Measurements from ENCODE around the gene UTS2R.
"Not testable (repeated sequence)": the region's sequence is repeated elsewhere in the genome, so short reads cannot be mapped to it uniquely, and the experiment has no call there.

The UTS2R gene

GRCh38 chr17:82334622-82335394 lies 36.8 kb upstream of the UTS2R start:
- no peak for DNase-seq

DNA sequence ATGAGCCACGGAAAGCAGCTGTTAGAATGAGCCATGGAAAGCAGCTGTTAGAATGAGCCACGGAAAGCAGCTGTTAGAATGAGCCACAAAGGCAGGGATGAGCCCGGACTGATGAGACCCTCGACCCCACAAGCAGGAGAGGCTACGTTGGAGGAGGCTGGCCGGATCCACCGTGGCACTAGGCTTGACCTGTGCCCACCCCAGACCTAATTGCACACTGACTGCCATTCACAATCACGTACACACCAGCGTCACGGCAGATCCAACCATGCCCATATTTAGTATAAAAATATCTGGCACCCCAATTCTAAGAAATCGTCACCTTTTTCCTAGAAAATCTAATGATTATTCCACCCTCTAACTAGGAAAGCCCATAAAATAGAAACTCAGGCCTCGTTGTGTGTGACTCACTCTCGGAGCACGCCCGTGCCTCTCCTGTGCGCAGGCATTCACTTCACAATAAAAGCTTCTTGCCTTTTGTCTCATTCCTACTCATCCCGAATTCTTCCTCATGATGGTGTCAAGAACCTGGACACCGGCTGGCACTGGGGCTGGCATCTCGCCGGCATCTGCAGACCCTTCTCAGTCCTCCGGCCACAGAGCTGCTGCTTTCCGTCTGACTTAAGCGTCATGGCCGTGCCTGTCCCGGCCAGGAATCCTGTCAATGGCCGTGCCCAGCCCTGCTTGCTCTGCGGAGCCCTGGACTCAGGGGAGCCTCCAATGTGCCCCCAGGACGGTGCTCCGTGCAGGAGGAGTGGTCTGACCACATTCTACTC lies 32.5 kb upstream of the UTS2R start:
- DNase-seq: no peak

- no peak for DNase-seq
Observed at GRCh38 chr17:82339634-82340580, 31.7 kb upstream of the UTS2R start.

- DNase-seq: no peak
Observed at GRCh38 chr17:82342361-82343079, 29.0 kb upstream of the UTS2R start.

DNA sequence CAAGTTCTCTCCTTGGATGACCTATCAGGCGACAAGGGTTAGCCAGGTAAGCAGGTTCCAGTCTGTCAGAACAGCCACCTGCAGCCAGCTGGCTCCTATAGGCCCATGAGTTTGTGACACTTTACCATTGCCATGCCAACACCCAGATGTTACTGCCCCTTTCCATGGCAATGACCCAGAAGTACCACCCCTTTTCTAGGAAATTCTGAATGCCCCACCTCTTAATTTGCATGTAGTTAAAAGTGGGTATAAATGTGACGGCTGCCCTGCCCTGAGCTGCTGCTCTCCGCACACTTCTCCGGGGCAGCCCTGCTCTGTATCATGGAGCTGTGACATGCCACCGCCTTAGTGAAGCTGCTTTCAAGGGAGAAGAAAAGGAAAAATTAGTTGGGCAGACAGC lies 28.0 kb upstream of the UTS2R start:
- DNase-seq: no peak

- no peak for DNase-seq
Observed at GRCh38 chr17:82344175-82344907, 27.2 kb upstream of the UTS2R start.

- no peak for DNase-seq
Observed at GRCh38 chr17:82345151-82345976, 26.2 kb upstream of the UTS2R start.

DNA sequence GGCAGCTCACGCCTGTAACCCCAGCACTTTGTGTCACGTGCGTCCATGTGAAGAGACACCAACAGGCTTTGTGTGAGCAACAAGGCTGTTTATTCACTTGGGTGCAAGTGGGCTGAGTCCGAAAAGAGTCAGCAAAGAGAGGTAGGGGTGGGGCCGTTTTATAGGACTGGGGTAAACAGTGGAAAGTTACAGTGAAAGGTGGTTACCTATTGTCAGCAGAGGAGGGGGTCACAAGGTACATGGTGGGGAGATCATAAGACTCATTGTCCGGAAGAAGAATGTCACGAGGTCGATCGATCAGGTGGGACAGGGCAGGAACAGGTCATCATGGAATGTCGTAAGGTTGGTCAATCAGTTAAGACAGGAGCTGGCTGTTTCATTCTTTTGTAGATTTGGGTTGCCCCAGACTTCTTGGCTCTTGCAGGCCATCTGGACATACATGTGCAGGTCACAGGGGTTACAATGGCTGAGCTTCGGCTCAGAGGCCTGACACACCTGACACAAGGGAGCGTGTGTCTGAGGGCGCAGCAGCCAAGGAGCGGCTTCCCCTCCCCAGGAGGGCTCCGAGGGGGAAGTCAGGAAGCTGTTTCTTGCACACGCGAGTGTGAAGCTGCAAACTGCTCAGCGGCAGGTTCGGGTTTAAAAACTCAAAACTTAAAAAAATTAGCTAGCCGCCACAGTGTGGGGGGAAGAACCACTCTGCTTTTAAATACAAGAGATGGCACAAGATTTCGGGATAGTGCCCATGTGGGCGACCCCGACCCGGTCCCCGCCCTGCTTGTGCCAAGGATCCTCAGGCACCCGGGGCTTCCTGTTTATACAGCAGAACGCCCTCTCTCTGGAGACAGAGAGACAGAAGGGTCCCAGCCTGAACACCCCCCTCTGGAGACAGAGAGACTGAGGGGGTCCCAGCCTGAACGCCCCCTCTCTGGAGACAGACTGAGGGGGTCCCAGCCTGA lies 24.9 kb upstream of the UTS2R start:
- no peak for DNase-seq

GRCh38 chr17:82347994-82348393 lies 23.6 kb upstream of the UTS2R start:
- DNase-seq: not testable (repeated sequence)

DNA sequence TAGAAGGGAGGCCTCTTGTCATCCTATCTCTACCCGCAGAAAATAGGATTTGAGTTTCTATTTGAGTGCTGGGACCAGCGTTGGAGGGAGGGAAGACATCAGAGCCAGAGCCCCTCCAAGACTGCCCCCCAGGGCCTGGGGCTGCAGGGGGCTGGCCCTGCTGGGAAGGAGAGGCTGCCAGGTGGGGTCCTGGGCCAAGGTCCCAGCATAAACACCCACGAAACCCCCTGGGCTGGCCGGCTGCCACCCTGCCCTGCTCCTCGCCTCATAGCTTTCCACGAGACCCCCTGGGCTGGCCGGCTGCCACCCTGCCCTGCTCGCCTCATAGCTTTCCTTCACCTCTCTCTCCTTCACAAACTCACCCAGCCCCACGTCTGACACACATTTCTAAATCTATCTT lies 23.1 kb upstream of the UTS2R start:
- no peak for DNase-seq

- DNase-seq: no peak
Observed at GRCh38 chr17:82348866-82349265, 22.7 kb upstream of the UTS2R start.

- DNase-seq: no peak
Observed at GRCh38 chr17:82349287-82349701, 22.3 kb upstream of the UTS2R start.

DNA sequence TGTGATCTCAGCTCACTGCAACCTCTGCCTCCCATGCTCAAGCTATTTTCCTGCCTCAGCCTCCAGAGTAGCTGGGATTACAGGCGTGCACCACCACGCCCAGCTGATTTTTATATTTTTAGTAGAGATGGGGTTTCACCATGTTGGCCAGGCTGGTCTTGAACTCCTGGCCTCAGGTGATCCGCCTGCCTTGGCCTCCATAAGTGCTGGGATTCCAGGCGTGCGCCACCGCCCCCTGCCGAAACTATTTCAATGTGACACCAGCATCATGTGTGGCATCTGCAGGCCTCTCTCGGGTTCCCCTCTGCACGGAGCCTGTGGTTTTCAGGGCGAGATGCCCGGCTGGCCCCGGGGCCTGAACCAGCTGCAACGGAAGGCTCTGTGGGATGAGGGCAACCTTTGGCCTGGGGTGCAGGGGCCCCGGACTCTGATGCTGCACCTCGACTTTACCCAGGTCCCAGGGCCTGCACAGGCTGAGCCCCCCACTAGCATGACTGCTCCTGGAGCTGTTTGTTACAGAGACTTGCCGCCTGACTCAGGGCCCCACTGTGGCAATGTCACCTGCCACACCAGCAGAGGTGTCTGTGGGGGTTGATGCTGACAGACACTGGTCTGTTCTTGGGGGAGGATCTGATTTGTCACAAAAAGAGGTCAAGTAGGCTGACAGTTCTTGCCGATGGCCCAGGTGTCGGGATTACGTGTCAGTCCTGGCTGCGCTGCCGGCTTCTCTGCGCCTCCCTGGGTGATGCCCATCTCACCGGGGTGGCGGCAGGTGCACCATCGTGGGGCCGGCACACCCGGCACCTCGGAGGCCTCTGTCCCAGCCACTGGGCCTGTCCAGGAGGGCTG lies 21.2 kb upstream of the UTS2R start:
- DNase-seq: peak; percentile 64

GRCh38 chr17:82351254-82351712 lies 20.3 kb upstream of the UTS2R start:
- DNase-seq: no peak

GRCh38 chr17:82351713-82352488 lies 19.7 kb upstream of the UTS2R start:
- DNase-seq: peak; percentile 83

DNA sequence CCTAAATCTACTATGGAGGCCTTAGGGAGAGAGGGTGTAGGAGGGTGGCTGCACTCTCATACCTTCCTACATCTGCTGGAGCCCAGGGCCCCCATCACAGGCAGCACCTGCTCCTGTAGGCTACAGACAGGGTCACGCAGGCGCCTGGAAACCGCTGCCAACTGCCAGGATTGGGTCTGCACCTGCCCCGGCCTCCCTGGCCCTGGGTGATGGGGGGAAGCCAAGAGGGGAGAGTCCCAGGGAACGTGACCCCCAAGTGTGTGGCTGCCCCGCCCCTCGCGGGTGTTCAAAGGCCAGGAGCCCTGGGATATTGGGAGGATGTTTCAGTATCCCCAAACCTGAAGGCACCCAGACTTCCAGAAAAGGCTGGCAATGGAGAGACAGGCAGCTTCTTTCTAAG lies 18.1 kb upstream of the UTS2R start:
- no peak for DNase-seq

DNA sequence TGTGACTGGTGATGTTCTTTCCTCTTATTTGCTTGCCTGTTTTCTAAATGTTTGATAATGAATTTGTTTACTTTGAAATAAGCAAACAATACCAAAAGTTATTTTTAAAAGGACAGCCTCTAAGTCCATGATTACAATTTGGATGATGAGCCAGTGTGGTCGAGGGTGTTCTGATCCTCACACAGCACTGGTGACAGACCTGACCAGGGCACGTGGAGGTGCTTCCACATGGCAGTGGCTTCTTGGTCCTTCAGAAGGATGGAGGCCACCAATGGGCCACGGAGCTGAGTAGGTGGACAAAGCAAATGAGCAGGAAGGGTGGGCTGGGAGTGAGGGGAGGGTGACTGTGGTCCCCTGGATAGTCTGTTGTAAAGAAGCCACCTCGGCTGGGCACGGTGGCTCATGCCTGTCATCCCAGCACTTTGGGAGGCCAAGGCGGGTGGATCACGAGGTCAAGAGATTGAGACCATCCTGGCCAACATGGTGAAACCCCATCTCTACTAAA lies 16.7 kb upstream of the UTS2R start:
- DNase-seq: no peak

Measured in stimulated activated CD4-positive, alpha-beta T cell treated with anti-CD3 and anti-CD28 coated beads, Interleukin-1b, Interleukin-23, amount 100 ng/mL, for 48 hours (primary cell).